GM18507 (cell line): Measurements from ENCODE around the gene SMIM1.

Source experiments
- DNase-seq: peaks from one replicate; pipeline ENCODE4 v3.0.0; 2011; ENCODE audit warnings: low read depth; ENCODE audit not compliant: insufficient read length; ENCODE audit errors: extremely low spot score
- FAIRE-seq: peaks from 2 replicates; lab custom pipeline; 2011; peaks lifted over from hg19 to GRCh38; lab: Jason Lieb, UNC

Gene SMIM1

DNA sequence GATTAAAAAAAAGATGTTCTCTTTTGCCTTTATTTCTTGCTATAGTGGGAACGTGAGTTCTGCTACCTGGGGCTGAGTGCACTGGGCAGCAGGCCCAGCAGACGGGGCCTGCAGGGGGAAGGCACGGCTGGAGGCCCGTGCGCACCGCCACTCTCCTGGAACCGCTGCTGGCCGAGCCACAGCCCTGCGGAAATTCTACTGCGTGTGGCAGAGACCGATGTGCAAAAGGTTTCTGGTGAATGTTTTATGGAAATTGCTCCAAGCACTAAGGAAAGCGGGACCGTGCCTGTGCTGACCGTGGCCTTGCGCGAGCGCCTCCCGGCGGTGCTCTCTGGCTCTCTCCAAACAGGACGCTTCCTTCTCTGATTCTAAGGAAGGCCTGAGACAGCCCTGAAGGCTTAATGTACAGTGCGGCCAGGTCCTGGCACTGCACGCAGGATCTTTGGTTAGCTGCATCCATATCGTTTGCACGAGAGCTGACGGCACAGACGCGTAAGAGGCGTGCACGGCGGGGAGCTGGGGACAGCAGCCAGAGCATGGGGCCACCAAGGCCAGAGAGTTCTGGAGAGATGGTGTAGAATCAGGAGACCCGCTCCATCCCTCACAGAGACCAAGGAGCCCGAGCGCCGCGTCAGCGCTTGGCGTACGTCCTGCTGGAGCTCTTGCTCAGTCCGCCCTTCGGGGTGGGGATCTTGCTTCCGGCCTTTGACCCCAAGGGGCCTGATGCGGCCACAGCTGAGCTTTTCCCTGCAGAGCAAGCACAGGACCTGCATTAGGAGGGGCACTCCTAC, 42.4 kb downstream of the SMIM1 start:
- FAIRE-seq = no peak
- no peak for DNase-seq

GRCh38 chr1:3816331-3817137, 44.0 kb downstream of the SMIM1 start:
- FAIRE-seq (no peak), DNase-seq (no peak)

DNA sequence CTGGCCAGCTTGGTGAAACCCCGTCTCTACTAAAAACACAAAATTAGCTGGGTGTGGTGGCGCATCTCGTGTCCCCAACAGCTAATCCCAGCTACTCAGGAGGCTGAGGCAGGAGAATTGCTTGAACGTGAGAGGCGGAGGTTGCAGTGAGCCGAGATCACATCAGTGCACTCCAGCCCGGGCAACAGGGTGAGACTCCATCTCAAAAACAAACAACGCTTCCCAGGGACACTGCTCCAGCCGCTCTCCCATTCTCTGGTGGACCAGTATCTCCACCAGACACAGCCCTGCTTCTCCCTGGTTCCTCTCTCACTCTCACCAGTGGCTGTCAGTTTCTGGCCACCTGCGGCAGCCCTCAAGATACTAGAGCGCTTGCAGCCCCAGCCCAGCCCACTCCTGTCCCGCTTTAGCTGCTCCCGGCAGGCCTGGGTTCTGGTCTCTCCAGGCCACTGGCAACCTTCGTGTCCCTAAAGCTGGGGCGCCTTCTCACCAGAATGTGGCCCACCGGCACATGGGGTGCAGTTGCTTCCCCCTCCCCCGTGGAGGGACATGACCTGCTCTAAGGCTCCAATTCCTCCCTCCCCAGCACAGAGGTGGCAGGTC, 44.7 kb downstream of the SMIM1 start:
- FAIRE-seq = no peak
- no peak for DNase-seq

DNA sequence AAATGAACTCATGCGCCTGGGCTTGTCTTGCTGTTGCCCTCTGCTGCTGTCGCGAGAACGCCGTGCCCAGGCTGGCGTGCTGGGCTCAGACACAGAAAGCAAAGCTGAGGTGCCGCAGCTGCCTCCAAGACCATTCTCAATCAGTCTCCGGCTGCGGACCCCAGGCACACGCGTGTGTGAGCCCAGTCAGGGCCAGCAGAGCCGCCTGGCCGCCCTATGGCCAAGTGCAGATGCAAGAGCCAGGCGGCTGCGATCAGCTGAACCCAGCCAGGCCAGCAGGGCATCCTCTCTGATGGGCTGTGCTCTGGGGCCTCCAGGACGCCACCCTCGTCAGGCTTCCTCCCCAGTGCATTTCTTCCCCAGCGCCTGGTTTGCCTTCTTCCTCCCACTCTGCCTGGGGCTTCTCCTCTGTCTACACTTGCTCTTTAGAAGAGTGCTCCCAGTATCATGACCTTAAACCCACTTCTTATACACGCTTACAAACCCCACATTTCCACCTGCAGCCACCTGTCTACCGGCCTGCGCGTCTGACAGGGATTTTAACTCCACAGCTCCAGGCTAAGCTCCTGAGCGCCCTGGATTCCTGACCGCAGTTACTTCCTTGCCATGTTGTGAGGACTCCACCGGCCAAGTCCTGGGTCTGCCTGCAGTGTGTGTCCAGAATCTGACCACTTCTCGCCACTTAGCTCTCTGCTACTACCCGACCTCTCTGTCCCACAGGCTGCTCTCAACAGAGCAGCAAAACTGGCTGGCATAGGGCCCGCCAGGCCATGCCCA, 45.5 kb downstream of the SMIM1 start:
- DNase-seq = no peak
- no peak for FAIRE-seq

DNA sequence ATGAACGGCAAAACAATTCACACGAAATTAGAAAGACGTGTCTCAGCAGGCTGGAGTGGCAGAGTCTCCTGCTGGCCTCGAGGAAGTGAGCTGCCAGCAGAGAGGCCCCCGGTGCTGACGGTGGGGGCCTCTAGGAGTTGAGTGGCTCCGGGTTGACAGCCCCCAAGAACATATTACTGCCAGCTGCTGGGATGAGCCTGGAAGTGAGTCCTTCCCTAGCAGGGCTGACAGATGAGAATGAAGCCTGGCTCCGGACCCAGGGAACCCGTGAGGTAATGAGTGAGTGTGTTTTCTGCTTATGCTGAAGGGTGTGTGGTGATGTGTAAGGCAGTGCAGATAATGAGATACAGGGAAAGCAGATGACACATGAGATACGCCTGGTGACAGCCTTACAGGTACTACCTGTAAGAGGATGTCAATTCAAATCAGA, 47.2 kb downstream of the SMIM1 start:
- FAIRE-seq = no peak
- DNase-seq = no peak

DNA sequence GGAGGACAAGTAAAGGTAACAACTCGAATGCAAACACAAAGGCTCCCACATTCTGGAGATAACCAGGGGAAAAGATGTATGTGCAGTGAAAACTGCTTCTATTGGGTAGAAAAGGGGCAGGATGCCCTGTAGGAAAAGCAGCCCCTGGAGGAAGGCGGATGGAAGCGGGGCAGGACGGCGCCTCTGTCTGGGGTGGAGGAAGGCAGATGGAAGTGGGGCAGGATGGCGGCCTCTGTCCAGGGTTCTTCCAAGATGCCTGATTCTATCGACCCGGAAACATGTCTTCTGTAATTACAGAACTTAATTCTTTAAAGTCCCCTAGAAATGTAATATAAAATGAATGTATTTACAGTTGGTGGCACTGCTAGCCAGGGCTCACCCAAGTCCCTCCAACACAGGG, 47.8 kb downstream of the SMIM1 start:
- DNase-seq (no peak), FAIRE-seq (no peak)

GRCh38 chr1:3821004-3821403, 48.5 kb downstream of the SMIM1 start:
- DNase-seq = no peak
- no peak for FAIRE-seq

DNA sequence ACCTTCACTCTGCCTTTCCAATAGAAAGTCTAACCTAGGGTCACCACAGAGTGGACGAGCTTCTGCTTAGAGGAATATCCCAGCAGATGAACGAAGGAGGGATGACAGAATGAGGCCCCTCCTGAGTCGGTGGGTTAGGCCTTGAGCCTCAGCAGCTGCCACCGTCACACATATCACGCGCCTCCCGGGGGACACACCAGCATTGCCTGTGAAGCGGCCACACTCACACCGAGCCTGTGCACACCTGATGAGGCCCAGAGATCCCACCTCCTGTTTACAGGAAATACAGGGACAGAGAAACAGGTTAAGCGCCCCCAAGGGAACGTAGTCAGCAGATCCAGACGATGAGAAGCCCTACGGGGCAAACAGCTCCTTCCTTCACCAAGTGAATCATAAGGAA, 48.9 kb downstream of the SMIM1 start:
- FAIRE-seq (no peak), DNase-seq (no peak)

GRCh38 chr1:3821908-3822307, 49.4 kb downstream of the SMIM1 start:
- no peak for FAIRE-seq

DNA sequence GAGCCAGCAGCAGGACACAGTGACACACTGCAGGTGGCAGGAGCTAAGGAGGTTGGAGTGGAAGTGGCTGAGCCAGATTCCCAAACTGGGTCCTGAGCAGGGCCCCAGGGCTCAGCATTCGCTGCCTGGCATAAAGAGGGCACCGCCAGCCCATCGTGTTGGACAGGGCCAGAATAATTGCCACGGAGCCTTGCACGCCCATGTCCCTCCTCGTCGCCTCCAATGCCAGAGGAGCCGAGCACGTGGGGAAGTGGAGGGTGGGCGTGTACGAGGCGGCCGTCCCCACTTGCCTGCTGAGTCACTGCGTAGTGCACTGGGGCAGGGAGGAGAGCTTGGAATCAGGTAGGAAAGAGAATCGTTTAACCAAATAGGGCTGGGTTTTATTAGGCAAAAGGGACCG, 49.9 kb downstream of the SMIM1 start:
- DNase-seq (no peak), FAIRE-seq (no peak)

More at GRCh38 chr1:3821908-3822307, 49.4 kb downstream of the SMIM1 start:
- no peak for DNase-seq

GRCh38 chr1:3824650-3825049, 52.1 kb downstream of the SMIM1 start:
- DNase-seq (no peak), FAIRE-seq (no peak)

DNA sequence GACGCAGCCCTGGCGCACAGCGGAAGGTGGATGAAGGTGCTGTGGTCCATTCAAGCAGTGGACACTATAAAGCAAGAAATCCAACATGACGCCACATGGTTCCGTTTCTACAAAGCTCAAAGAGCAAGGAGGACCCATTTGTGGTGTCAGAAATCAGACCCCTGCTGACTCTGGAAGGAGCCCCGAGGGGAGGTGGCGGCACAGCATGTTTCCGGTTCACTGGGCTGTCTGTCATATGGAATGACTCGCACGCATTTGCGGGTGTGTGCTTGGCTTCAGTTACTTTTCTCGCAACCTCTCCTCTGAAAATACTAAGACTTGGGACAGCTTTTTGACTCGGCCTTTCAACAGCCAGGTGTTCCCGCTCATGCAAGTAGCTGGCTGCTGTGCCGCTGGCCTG, 52.8 kb downstream of the SMIM1 start:
- FAIRE-seq (no peak), DNase-seq (no peak)
